RWPE1 (cell line): Measurements from ENCODE around the gene SRSF4.

Source experiments
- CTCF ChIA-PET: fragments of 350-600 bp; sonication (Branson Sonifier 250); formaldehyde crosslinking; extraction: SDS; loops from one replicate; lab custom pipeline; 2021; lab: Yijun Ruan, JAX
- POLR2A ChIA-PET: fragments of 400-600 bp; formaldehyde crosslinking; extraction: SDS; loops from one replicate; lab custom pipeline; 2020; ENCODE audit warnings: antibody characterized with exemption; ENCODE audit not compliant: low non-redundant PET; lab: Yijun Ruan, JAX
- DNase-seq: peaks from one replicate; pipeline ENCODE4 v3.0.0; 2012; ENCODE audit warnings: low spot score
- H3K27ac ChIP-seq: fragments of 450-650 bp; 2 replicates; pipeline ENCODE4 v1.5.1; 2017
- TF ChIP-seq, protein P1 (sequence below): fragments of 450-650 bp; conservative IDR thresholded peaks from 2 replicates; pipeline ENCODE4 v1.5.1; 2017; ENCODE audit warnings: low read depth, mild to moderate bottlenecking

The SRSF4 gene

DNA sequence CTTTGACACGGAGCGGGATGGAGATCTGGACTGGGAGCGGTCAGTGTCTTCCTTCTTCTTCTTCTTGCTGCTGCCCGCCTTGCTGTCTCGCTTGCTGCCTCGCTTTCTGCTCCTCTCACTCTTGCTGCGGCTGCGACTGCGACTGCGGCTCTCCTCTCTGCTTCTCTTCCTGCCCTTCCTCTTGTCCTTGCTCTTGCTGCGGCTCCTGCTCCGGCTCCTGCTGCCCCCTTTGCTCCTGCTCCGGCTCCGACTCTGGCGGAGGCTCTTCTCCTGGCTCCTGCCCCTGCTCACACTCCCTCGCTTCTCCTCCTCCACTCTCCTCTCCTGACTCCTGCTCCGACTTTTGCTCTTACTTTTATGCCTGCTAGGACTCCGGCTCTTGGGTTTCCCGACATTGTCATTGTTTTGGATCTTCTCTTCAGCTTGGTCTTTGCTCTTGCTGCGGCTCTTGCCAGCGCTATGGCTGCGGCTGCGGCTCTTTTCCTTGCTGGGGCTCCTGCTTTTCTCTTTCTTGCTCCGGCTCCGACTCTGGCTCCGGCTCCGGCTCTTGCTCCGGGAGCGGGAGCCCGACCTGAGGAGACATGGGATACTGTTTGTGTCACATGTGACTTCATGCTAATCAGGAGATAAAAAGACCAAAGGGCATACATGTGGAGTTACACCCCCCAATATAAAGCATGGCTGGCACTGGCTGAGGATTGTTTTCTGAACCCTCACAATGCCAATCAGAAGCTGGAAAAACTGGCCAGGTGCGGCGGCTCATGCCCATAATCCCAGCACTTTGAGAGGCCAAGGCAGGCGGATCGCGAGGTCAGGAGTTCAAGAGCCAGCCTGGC is 32.8 kb downstream of the SRSF4 start:
- ChIA-PET CTCF (no interaction called here), POLR2A (no interaction called here)
- TF ChIP-seq, protein P1, sequence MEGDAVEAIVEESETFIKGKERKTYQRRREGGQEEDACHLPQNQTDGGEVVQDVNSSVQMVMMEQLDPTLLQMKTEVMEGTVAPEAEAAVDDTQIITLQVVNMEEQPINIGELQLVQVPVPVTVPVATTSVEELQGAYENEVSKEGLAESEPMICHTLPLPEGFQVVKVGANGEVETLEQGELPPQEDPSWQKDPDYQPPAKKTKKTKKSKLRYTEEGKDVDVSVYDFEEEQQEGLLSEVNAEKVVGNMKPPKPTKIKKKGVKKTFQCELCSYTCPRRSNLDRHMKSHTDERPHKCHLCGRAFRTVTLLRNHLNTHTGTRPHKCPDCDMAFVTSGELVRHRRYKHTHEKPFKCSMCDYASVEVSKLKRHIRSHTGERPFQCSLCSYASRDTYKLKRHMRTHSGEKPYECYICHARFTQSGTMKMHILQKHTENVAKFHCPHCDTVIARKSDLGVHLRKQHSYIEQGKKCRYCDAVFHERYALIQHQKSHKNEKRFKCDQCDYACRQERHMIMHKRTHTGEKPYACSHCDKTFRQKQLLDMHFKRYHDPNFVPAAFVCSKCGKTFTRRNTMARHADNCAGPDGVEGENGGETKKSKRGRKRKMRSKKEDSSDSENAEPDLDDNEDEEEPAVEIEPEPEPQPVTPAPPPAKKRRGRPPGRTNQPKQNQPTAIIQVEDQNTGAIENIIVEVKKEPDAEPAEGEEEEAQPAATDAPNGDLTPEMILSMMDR = no peak
- peak overlapping the region; percentile 32 for H3K27ac ChIP-seq
- DNase-seq = no peak

DNA sequence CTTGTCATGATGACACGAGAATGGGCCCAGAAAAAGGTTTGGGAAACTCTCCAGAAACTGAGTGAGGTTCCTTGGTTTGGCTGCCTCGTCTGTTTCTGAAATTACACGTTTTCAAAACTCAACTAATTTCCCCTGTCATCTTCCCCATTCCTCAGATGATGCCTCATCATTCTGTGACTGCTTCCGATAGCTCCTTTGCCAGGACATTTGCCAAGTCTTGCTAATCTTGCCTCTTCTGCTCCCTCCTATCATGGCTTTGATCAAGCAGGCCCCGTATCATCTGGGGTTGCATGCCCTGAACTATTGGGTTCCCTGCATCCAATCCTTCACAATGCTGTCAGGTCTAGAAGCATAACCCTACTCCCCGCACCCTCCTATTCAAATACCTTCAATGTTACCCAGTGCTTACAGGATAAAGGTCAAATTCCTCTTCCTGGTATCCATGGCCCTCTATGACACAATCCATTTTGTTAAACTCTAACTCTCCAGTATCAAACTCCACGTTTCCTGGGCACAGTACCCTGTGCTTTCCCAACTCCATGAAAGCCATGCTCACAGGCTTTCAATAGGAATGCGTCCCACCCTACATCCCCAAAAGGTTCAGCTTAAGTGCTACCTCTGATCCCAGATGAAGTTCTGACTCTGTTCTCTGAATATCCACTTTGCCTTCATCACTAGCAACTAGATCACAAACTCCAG is 35.8 kb downstream of the SRSF4 start:
- H3K27ac ChIP-seq = no peak overlapping the region
- POLR2A ChIA-PET = no interaction called here
- CTCF ChIA-PET = interaction anchor here (0.7 kb wide), 1 partner anchor 46 kb away, joined by 3 read pairs; no protein-coding TSS in a partner anchor
- no peak for DNase-seq
- TF ChIP-seq, protein P1 = no peak

DNA sequence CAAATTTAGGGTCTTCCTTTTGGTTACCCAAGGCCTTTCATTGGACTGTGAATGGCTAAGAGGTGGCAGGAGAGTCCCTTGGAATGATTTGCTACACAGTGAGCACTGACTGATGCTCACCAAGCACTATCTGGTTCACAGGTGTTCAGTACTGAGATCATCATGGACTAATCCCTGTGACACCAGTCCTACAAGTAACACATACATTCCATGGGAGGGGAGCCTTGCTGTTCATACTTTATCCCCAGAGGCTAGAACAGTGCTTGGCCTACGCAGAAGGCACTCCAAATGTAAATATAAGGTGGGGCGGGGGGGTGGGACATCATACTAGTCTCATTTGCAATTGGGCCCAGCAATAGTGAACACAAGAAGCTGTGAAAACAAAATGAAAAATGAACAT is 37.5 kb downstream of the SRSF4 start:
- ChIA-PET POLR2A (no interaction called here), CTCF (no interaction called here)
- DNase-seq = no peak
- no peak overlapping the region for H3K27ac ChIP-seq
- TF ChIP-seq, protein P1 = no peak

DNA sequence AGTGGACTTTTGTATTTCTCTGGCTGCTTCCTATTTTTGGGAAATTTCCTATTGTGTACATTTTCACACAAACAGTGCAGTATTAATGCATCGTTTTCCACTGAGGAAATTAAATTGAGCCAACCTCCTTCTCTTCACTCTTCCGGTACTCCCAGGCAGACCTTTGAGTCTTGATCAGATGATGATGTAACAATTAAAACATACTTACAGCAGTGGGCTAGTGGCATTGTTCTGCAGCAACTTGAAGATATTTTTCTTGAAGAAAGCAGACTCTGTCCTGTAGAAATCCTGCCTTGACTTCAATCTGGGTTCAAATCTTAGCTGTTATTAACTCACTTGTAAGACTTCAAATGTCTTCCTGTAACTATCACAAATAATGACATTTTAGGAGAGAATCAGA is 39.0 kb downstream of the SRSF4 start:
- CTCF ChIA-PET = interaction anchor here (1.0 kb wide), 1 partner anchor 18 kb away, joined by 3 read pairs; no protein-coding TSS in a partner anchor
- DNase-seq = no peak
- POLR2A ChIA-PET = no interaction called here

DNA sequence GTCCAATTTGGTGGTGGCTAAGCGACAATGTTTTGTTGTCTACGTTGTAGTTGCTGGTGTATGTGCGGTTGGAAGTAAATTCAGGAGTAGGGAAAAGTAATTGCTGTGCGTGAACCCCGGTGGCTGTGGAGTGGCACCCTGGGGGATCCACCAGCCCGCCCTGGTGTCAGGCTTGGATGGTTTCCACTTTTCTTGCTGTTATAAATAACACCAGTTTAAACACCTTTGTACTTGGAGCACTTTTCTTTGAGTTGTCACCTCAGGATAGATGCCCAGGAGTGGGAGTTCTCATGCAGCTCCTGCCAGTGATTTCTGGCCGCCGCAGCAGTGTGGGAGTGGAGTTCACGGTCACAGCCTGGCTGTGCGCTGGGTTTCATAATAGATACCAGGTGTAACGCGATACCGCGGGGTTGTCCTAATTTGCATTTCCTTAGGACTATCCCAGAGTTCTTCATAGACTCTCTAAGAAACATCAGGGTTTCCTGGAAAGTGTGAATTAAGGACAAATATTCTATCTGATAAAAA is 45.2 kb downstream of the SRSF4 start:
- POLR2A ChIA-PET = interaction anchor here (0.7 kb wide), 1 partner anchor 60 kb away, joined by 5 read pairs; no protein-coding TSS in a partner anchor
- CTCF ChIA-PET = no interaction called here
- DNase-seq = no peak
- TF ChIP-seq, protein P1 = no peak
- H3K27ac ChIP-seq = no peak overlapping the region

More for the DNA sequence above, 39.0 kb downstream of the SRSF4 start:
- TF ChIP-seq, protein P1 = no peak
- no peak overlapping the region for H3K27ac ChIP-seq

DNA sequence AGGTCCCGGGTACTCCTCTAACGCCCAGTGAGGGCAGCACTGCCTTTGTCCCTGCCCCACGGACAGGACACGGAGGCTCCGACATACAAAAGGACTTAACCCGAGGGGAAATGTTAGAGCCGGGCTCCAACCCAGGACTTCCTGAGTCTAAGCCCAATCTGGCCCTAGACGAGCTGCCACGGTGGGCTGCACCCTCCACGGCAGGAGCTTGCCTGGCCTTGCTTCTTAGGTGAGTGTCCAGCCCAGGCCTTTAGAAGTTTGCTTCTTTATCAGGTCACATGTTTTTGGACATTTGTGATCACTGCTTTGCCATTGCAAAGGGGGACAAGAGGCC is 47.0 kb downstream of the SRSF4 start:
- ChIA-PET CTCF (interaction anchor here (0.6 kb wide), 1 partner anchor 618 kb away, joined by 4 read pairs; no protein-coding TSS in a partner anchor), POLR2A (no interaction called here)
- no peak overlapping the region for H3K27ac ChIP-seq
- TF ChIP-seq, protein P1 = no peak
- DNase-seq = no peak
